Stimulated activated CD4-positive, alpha-beta T cell treated with anti-CD3 and anti-CD28 coated beads, Interleukin-4, amount 100 ng/mL, for 24 hours (primary cell): ENCODE measurements around the gene RRAD.

Experiments
- DNase-seq: peaks from one replicate; pipeline ENCODE4 v3.0.0-alpha.2; 2020

The RRAD gene

GRCh38 chr16:66931665-66932064 lies 6.3 kb upstream of the RRAD start:
- DNase-seq: no peak

GRCh38 chr16:66930189-66930588 lies 4.9 kb upstream of the RRAD start:
- DNase-seq: no peak

GRCh38 chr16:66928702-66929388 lies 3.5 kb upstream of the RRAD start:
- DNase-seq: no peak

- DNase-seq: no peak
These were observed 2.7 kb upstream of the RRAD start for GRCh38 chr16:66927918-66928649.

- DNase-seq: no peak
These were observed 1.7 kb upstream of the RRAD start for GRCh38 chr16:66926961-66927436.

- no peak for DNase-seq
These were observed 1.0 kb upstream of the RRAD start for GRCh38 chr16:66926171-66926947.

GRCh38 chr16:66924527-66925321 lies 611 bp downstream of the RRAD start:
- peak; percentile 33 for DNase-seq

GRCh38 chr16:66923866-66924265 lies 1.5 kb downstream of the RRAD start:
- DNase-seq: no peak

- no peak for DNase-seq
These were observed 2.0 kb downstream of the RRAD start for GRCh38 chr16:66923247-66923731.

- DNase-seq: no peak
These were observed 3.4 kb downstream of the RRAD start for GRCh38 chr16:66921729-66922450.

- no peak for DNase-seq
These were observed 4.2 kb downstream of the RRAD start for GRCh38 chr16:66920924-66921680.

GRCh38 chr16:66920299-66920590 lies 5.1 kb downstream of the RRAD start:
- DNase-seq: no peak

GRCh38 chr16:66919569-66920298 lies 5.6 kb downstream of the RRAD start:
- no peak for DNase-seq

- DNase-seq: no peak
These were observed 6.3 kb downstream of the RRAD start, which contains the start of gene CDH16 for GRCh38 chr16:66918803-66919568. CDH16 (minus strand) TSS chr16:66918885; CDS start chr16:66918065, 820 bp downstream.

GRCh38 chr16:66918355-66918754 lies 7.0 kb downstream of the RRAD start:
- no peak for DNase-seq

- DNase-seq: no peak
These were observed 7.6 kb downstream of the RRAD start for GRCh38 chr16:66917741-66918140.

- no peak for DNase-seq
These were observed 8.8 kb downstream of the RRAD start for GRCh38 chr16:66916518-66916917.

GRCh38 chr16:66915041-66915440 lies 10.3 kb downstream of the RRAD start:
- DNase-seq: no peak

- DNase-seq: no peak
These were observed 10.8 kb downstream of the RRAD start for GRCh38 chr16:66914541-66914940.

- no peak for DNase-seq
These were observed 11.6 kb downstream of the RRAD start for GRCh38 chr16:66913711-66914110.
